C4-2B (cell line): Measurements from ENCODE around the gene FAM3A.
"Not testable (repeated sequence)": the region's sequence is repeated elsewhere in the genome, so short reads cannot be mapped to it uniquely, and the experiment has no call there.

ENCODE experiments used
- H3K27ac ChIP-seq: fragments of 450-650 bp; 2 replicates; pipeline ENCODE4 v1.5.1; 2017
- CTCF ChIP-seq: fragments of 450-650 bp; conservative IDR thresholded peaks from 2 replicates; pipeline ENCODE4 v1.5.1; 2017; ENCODE audit warnings: mild to moderate bottlenecking
- ZFX ChIP-seq: fragments of 450-650 bp; IDR thresholded peaks from 2 replicates; pipeline ENCODE4 v1.6.1; 2017

FAM3A gene

GRCh38 chrX:154505734-154506133 is 10.3 kb downstream of the FAM3A start:
- no peak overlapping the region for H3K27ac ChIP-seq
- no peak for TF ChIP-seq CTCF
- no peak for TF ChIP-seq ZFX

GRCh38 chrX:154502989-154503388 is 13.0 kb downstream of the FAM3A start:
- no peak for TF ChIP-seq ZFX
- H3K27ac ChIP-seq: no peak overlapping the region

- no peak for TF ChIP-seq CTCF
- no peak overlapping the region for H3K27ac ChIP-seq
Measured at GRCh38 chrX:154502098-154502497, 13.9 kb downstream of the FAM3A start.

GRCh38 chrX:154501423-154501822 is 14.6 kb downstream of the FAM3A start:
- not testable (repeated sequence) for H3K27ac ChIP-seq

GRCh38 chrX:154496591-154497137 is 19.4 kb downstream of the FAM3A start:
- not testable (repeated sequence) for H3K27ac ChIP-seq

GRCh38 chrX:154495472-154495922 is 20.5 kb downstream of the FAM3A start:
- no peak overlapping the region for H3K27ac ChIP-seq
- TF ChIP-seq ZFX (no peak), CTCF (no peak)

- H3K27ac ChIP-seq: no peak overlapping the region
- TF ChIP-seq CTCF: no peak
Measured at GRCh38 chrX:154494715-154495114, 21.3 kb downstream of the FAM3A start.

- H3K27ac ChIP-seq: peak within 1 kb of the TSS; percentile 90
- TF ChIP-seq ZFX: peak; percentile 47
- no peak for TF ChIP-seq CTCF
Measured at GRCh38 chrX:154490414-154491083, 25.5 kb downstream of the FAM3A start, which contains the start of gene SLC10A3. SLC10A3 (minus strand) TSS chrX:154490629; CDS start chrX:154488940, 1,689 bp downstream.

- peak overlapping the region; percentile 90 for H3K27ac ChIP-seq
- TF ChIP-seq CTCF (no peak), ZFX (no peak)
Measured at GRCh38 chrX:154490021-154490413, 26.0 kb downstream of the FAM3A start.
